HepG2 (cell line): ENCODE results near the gene BPIFB4. TPM values are rescaled to one million over a fixed set of nuclear protein-coding genes. Genes with fewer than 3 reads are reported as not detected.

Experiments used
- AHDC1 ChIP-seq: sonication (generic); formaldehyde crosslinking; IDR thresholded peaks from 2 replicates; pipeline ENCODE4 v1.5.1; 2020; ENCODE audit warnings: mild to moderate bottlenecking, missing genetic modification reagents, borderline replicate concordance
- DDIT3 ChIP-seq: sonication (generic); formaldehyde crosslinking; IDR thresholded peaks from 2 replicates; pipeline ENCODE4 v1.4.0; 2020; ENCODE audit warnings: mild to moderate bottlenecking, missing genetic modification reagents
- HINFP ChIP-seq: sonication (generic); formaldehyde crosslinking; IDR thresholded peaks from 2 replicates; pipeline ENCODE4 v1.4.0; 2020; ENCODE audit warnings: low read depth, mild to moderate bottlenecking, missing genetic modification reagents
- KAT2B ChIP-seq: fragments of 150-350 bp; IDR thresholded peaks from 2 replicates; pipeline ENCODE4 v1.6.1; 2014; ENCODE audit warnings: low read depth, low read length, borderline replicate concordance
- MTA1 ChIP-seq: sonication (generic); formaldehyde crosslinking; IDR thresholded peaks from 2 replicates; pipeline ENCODE4 v1.4.0; 2020; ENCODE audit warnings: missing genetic modification reagents, mild to moderate bottlenecking, borderline replicate concordance
- PAXIP1 ChIP-seq: sonication (generic); formaldehyde crosslinking; conservative IDR thresholded peaks from 2 replicates; pipeline ENCODE4 v1.4.0; 2020; ENCODE audit warnings: mild to moderate bottlenecking, missing genetic modification reagents, moderate library complexity
- RORA ChIP-seq: sonication (generic); formaldehyde crosslinking; IDR thresholded peaks from 2 replicates; pipeline ENCODE4 v1.5.0; 2020; ENCODE audit warnings: mild to moderate bottlenecking, missing genetic modification reagents, moderate library complexity
- SYNCRIP ChIP-seq: fragments of 200-400 bp; formaldehyde crosslinking; IDR thresholded peaks from 2 replicates; pipeline ENCODE4 v1.6.1; 2018; ENCODE audit warnings: mild to moderate bottlenecking, low read depth, low read length; ENCODE audit not compliant: insufficient read depth
- ZBTB10 ChIP-seq: sonication (generic); formaldehyde crosslinking; IDR thresholded peaks from 2 replicates; pipeline ENCODE4 v1.4.0; 2020; ENCODE audit warnings: missing genetic modification reagents, borderline replicate concordance
- ZNF292 ChIP-seq: sonication (generic); formaldehyde crosslinking; IDR thresholded peaks from 2 replicates; pipeline ENCODE4 v1.8.1; 2022; ENCODE audit warnings: mild to moderate bottlenecking, low read depth, missing genetic modification reagents, borderline replicate concordance
- ZNF33A ChIP-seq: sonication (generic); formaldehyde crosslinking; IDR thresholded peaks from 2 replicates; pipeline ENCODE4 v1.5.1; 2020; ENCODE audit warnings: missing genetic modification reagents, mild to moderate bottlenecking, moderate library complexity, borderline replicate concordance
- ZNF572 ChIP-seq: sonication (generic); formaldehyde crosslinking; IDR thresholded peaks from 2 replicates; pipeline ENCODE4 v1.5.1; 2020; ENCODE audit warnings: mild to moderate bottlenecking, missing genetic modification reagents
- ZSCAN31 ChIP-seq: sonication (generic); formaldehyde crosslinking; IDR thresholded peaks from 2 replicates; pipeline ENCODE4 v1.5.0; 2020; ENCODE audit warnings: low read depth, mild to moderate bottlenecking, missing genetic modification reagents
- polyA plus RNA-seq, 8 experiments: library from polyadenylated mRNA; depleted of rRNA in 3 of 8; stranded (reverse) in 7 of 8; unstranded in 1 of 8; fragments of >200 nt; fragmentation: Illumina TruSeq in 4 of 8; extraction: Trizol in 4 of 8; gene quantifications; 2 replicates each; pipeline versions ENCODE4 v1.2.1 to v1.2.3, GENCODE V29; 2011 to 2016; ENCODE audit warnings: low read depth in 4 of 8, missing spikeins in 1 of 8, mixed read lengths in 1 of 8; ENCODE audit not compliant: insufficient read depth in 1 of 8
- total RNA-seq, 5 experiments: library from RNA; depleted of rRNA; stranded (reverse); fragments of >200 nt; fragmentation: Illumina TruSeq; extraction: Trizol; gene quantifications; 2 replicates each; pipeline ENCODE4 v1.2.3, GENCODE V29; 2016; ENCODE audit warnings: low read depth in 1 of 5

BPIFB4 gene
- total and polyA plus RNA-seq, 2 of the 13 experiments (the other 11 are each of a cell fraction or from before 2014, with no cell fraction given), result 0.09 TPM; not detected in 1

- no peak for TF ChIP-seq KAT2B
- no peak for TF ChIP-seq HINFP (CRISPR knock-in tag)
- TF ChIP-seq AHDC1 (CRISPR knock-in tag), result peak; percentile 79; the same call in 1 of the 2 replicates
- TF ChIP-seq ZNF33A (CRISPR knock-in tag), result no peak
- TF ChIP-seq RORA (CRISPR knock-in tag), result no peak
- no peak for TF ChIP-seq ZNF292 (CRISPR knock-in tag)
- TF ChIP-seq ZSCAN31 (CRISPR knock-in tag), result no peak
- TF ChIP-seq MTA1 (CRISPR knock-in tag), result no peak
- no peak for TF ChIP-seq ZBTB10 (CRISPR knock-in tag)
- no peak for TF ChIP-seq ZNF572 (CRISPR knock-in tag)
- TF ChIP-seq DDIT3 (CRISPR knock-in tag), result no peak
- TF ChIP-seq SYNCRIP, result no peak
- TF ChIP-seq PAXIP1, result peak; percentile 62
Measured at GRCh38 chr20:33127422-33128097, 48.1 kb downstream of the BPIFB4 start (continued).
